ENCODE data around the gene ATP5F1E.
"Not testable (repeated sequence)": the region's sequence is repeated elsewhere in the genome, so short reads cannot be mapped to it uniquely, and the experiment has no call there.

ATP5F1E gene

GRCh38 chr20:59018817-59019216 is 13.3 kb downstream of the ATP5F1E start:
- no peak for DNase-seq

GRCh38 chr20:59017493-59018231 is 14.5 kb downstream of the ATP5F1E start:
- no peak for DNase-seq

- DNase-seq = no peak
These were observed 15.2 kb downstream of the ATP5F1E start for GRCh38 chr20:59016795-59017492.

GRCh38 chr20:59015812-59016711 is 16.1 kb downstream of the ATP5F1E start:
- no peak for DNase-seq

- no peak for DNase-seq
These were observed 16.7 kb downstream of the ATP5F1E start for GRCh38 chr20:59015411-59015810.

- DNase-seq = no peak
These were observed 17.3 kb downstream of the ATP5F1E start for GRCh38 chr20:59014680-59015389.

GRCh38 chr20:59013959-59014608 is 18.1 kb downstream of the ATP5F1E start:
- no peak for DNase-seq

- no peak for DNase-seq
These were observed 18.8 kb downstream of the ATP5F1E start for GRCh38 chr20:59013031-59013951.

- DNase-seq = not testable (repeated sequence)
These were observed 20.3 kb downstream of the ATP5F1E start for GRCh38 chr20:59011874-59012157.

- no peak for DNase-seq
These were observed 20.9 kb downstream of the ATP5F1E start for GRCh38 chr20:59010995-59011873.

GRCh38 chr20:59010321-59010994 is 21.7 kb downstream of the ATP5F1E start:
- DNase-seq = no peak

- no peak for DNase-seq
These were observed 23.3 kb downstream of the ATP5F1E start for GRCh38 chr20:59008715-59009336.

- no peak for DNase-seq
These were observed 24.2 kb downstream of the ATP5F1E start for GRCh38 chr20:59007665-59008511.

- no peak for DNase-seq
These were observed 25.1 kb downstream of the ATP5F1E start, which contains the start of gene CTSZ for GRCh38 chr20:59006864-59007664. Gene CTSZ, minus strand, starts transcription at chr20:59007254. Its CDS starts 126 bp downstream, at chr20:59007128.

GRCh38 chr20:59006167-59006863 is 25.8 kb downstream of the ATP5F1E start:
- DNase-seq = no peak

- DNase-seq = no peak
These were observed 26.5 kb downstream of the ATP5F1E start for GRCh38 chr20:59005523-59006166.

Data from NCI-H748 treated with DMSO at 0.1 percent for 48 hours (cell line).